GM12865 (cell line): ENCODE data around the gene SEC23A.
"Not testable (repeated sequence)": the region's sequence is repeated elsewhere in the genome, so short reads cannot be mapped to it uniquely, and the experiment has no call there.

ENCODE experiments used
- DNase-seq: peaks from one replicate; pipeline ENCODE4 v3.0.0; 2010; ENCODE audit warnings: low read depth
- H3K4me3 ChIP-seq: 2 replicates; pipeline ENCODE4 v1.5.1; 2011; ENCODE audit warnings: mild to moderate bottlenecking, low read depth, low read length, control low read depth
- CTCF ChIP-seq: IDR thresholded peaks from 2 replicates; pipeline ENCODE4 v1.5.1; 2011; ENCODE audit warnings: low read length, control low read depth, low read depth, inconsistent platforms; ENCODE audit not compliant: insufficient read depth; ENCODE audit errors: missing control alignments

The SEC23A gene

GRCh38 chr14:39028620-39029019, 74.4 kb downstream of the SEC23A start:
- DNase-seq = no peak
- no peak overlapping the region for H3K4me3 ChIP-seq
- no peak for TF ChIP-seq CTCF

- no peak overlapping the region for H3K4me3 ChIP-seq
- TF ChIP-seq CTCF = no peak
- DNase-seq = no peak
Observed at GRCh38 chr14:39025810-39026627, 77.0 kb downstream of the SEC23A start.

- no peak overlapping the region for H3K4me3 ChIP-seq
- no peak for DNase-seq
- no peak for TF ChIP-seq CTCF
Observed at GRCh38 chr14:39025250-39025809, 77.7 kb downstream of the SEC23A start.

GRCh38 chr14:39023939-39024871, 78.8 kb downstream of the SEC23A start:
- TF ChIP-seq CTCF = no peak
- DNase-seq = no peak
- H3K4me3 ChIP-seq = no peak overlapping the region

GRCh38 chr14:39017096-39018016, 85.7 kb downstream of the SEC23A start:
- not testable (repeated sequence) for DNase-seq, H3K4me3 ChIP-seq

GRCh38 chr14:39016733-39017095, 86.3 kb downstream of the SEC23A start:
- DNase-seq = no peak

More at GRCh38 chr14:39016733-39017095, 86.3 kb downstream of the SEC23A start:
- H3K4me3 ChIP-seq = no peak overlapping the region
- no peak for TF ChIP-seq CTCF
